ENCODE data around the gene ANXA2R. TPM values are rescaled to one million over a fixed set of nuclear protein-coding genes. Genes with fewer than 3 reads are reported as not detected.

Gene ANXA2R
- total and polyA plus RNA-seq, 9 of the 15 experiments (the other 6 are each of a cell fraction or from before 2014, with no cell fraction given): 2.1 to 4.8 (median 3.4) TPM

DNA sequence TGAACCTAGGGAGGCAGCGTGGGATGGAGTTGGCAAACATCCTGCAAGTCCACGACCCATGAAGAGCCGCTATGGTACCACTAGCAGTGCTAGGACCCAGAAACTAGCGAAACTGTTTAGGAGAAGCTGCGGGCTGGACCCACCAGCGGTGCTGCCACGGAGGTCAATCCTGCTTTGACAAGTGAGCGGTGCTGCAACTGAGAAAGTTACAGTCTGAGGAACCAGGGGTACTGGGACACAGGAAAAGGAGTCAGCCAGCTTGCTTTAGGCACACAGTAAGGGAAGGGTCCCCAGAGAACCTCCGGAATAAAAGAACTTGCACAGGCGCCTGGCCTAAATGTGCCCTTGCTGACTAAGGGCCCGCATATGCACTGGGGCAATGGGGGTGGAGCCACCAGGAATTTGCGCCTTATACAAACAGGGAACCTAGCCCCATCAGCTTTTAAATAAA lies 23.6 kb upstream of the ANXA2R start (continued):
- TF ChIP-seq MYNN (IDR thresholded peaks at IDR 0.05) (no peak), MYNN (CRISPR knock-in tag; IDR thresholded peaks at IDR 0.05) (no peak), ZNF507 (tag; conservative IDR thresholded peaks at IDR 0.05) (no peak), ZNF212 (CRISPR knock-in tag; IDR thresholded peaks at IDR 0.05) (no peak), PHB2 (IDR thresholded peaks at IDR 0.05; ENCODE audit: low read depth) (no peak), EGR1 (conservative IDR thresholded peaks at IDR 0.05) (no peak), ZNF778 (CRISPR knock-in tag; IDR thresholded peaks at IDR 0.05) (no peak), BHLHE40 (IDR thresholded peaks at IDR 0.05; ENCODE audit: low read length) (no peak), ZFP1 (CRISPR knock-in tag; IDR thresholded peaks at IDR 0.05) (no peak), ZNF140 (CRISPR knock-in tag; IDR thresholded peaks at IDR 0.05) (no peak), FOXP1 (CRISPR knock-in tag; IDR thresholded peaks at IDR 0.05) (no peak), STAG1 (CRISPR knock-in tag; IDR thresholded peaks at IDR 0.05; ENCODE audit: borderline replicate concordance) (no peak), PHF8 (IDR thresholded peaks at IDR 0.05; ENCODE audit: borderline replicate concordance, low read length) (peak; percentile 12; the same call in 1 of the 2 replicates), RUNX1 (IDR thresholded peaks at IDR 0.05; ENCODE audit: low read depth) (no peak), FOXA3 (CRISPR knock-in tag; conservative IDR thresholded peaks at IDR 0.05 in 1 of 2, IDR thresholded peaks at IDR 0.05 in 1 of 2) (no peak), BCL6 (CRISPR knock-in tag; IDR thresholded peaks at IDR 0.05) (no peak), SAP30 (IDR thresholded peaks at IDR 0.05; ENCODE audit: borderline replicate concordance, insufficient read depth, low read depth, low read length, poor library complexity, severe bottlenecking) (no peak), TAF7 (tag; IDR thresholded peaks at IDR 0.05) (no peak), NELFE (IDR thresholded peaks at IDR 0.05; ENCODE audit: insufficient read depth, insufficient read length) (no peak), TEAD1 (CRISPR knock-in tag; IDR thresholded peaks at IDR 0.05) (0 out of 4 replicates have a peak, but pooled peaks of 1 of the 2 experiments have one; percentile 39), CTBP1 (IDR thresholded peaks at IDR 0.05; ENCODE audit: borderline replicate concordance) (peak; percentile 26; the same call in 1 of the 2 replicates), ZC3H4 (CRISPR knock-in tag; IDR thresholded peaks at IDR 0.05; ENCODE audit: borderline replicate concordance) (no peak), ZNF224 (CRISPR knock-in tag; IDR thresholded peaks at IDR 0.05) (no peak), TEAD2 (tag; IDR thresholded peaks at IDR 0.05) (0 out of 2 replicates have a peak, but pooled peaks have one; percentile 4), ETV5 (CRISPR knock-in tag; IDR thresholded peaks at IDR 0.05; ENCODE audit: low read depth) (no peak), MCM3 (IDR thresholded peaks at IDR 0.05) (no peak), POU5F1 (IDR thresholded peaks at IDR 0.05; ENCODE audit: borderline replicate concordance, low read depth, low read length, partially characterized antibody) (no peak), ZNF717 (CRISPR knock-in tag; IDR thresholded peaks at IDR 0.05) (no peak), MAFG (tag; conservative IDR thresholded peaks at IDR 0.05) (0 out of 2 replicates have a peak, but pooled peaks have one; percentile 8)
- TF ChIP-seq, protein P1, sequence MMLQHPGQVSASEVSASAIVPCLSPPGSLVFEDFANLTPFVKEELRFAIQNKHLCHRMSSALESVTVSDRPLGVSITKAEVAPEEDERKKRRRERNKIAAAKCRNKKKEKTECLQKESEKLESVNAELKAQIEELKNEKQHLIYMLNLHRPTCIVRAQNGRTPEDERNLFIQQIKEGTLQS (IDR thresholded peaks at IDR 0.05): no peak
- TF ChIP-seq, protein P1 (CRISPR knock-in tag; conservative IDR thresholded peaks at IDR 0.05): no peak

Data from K562 (cell line).